ENCODE results near the gene CILP2.

The CILP2 gene, protein sequence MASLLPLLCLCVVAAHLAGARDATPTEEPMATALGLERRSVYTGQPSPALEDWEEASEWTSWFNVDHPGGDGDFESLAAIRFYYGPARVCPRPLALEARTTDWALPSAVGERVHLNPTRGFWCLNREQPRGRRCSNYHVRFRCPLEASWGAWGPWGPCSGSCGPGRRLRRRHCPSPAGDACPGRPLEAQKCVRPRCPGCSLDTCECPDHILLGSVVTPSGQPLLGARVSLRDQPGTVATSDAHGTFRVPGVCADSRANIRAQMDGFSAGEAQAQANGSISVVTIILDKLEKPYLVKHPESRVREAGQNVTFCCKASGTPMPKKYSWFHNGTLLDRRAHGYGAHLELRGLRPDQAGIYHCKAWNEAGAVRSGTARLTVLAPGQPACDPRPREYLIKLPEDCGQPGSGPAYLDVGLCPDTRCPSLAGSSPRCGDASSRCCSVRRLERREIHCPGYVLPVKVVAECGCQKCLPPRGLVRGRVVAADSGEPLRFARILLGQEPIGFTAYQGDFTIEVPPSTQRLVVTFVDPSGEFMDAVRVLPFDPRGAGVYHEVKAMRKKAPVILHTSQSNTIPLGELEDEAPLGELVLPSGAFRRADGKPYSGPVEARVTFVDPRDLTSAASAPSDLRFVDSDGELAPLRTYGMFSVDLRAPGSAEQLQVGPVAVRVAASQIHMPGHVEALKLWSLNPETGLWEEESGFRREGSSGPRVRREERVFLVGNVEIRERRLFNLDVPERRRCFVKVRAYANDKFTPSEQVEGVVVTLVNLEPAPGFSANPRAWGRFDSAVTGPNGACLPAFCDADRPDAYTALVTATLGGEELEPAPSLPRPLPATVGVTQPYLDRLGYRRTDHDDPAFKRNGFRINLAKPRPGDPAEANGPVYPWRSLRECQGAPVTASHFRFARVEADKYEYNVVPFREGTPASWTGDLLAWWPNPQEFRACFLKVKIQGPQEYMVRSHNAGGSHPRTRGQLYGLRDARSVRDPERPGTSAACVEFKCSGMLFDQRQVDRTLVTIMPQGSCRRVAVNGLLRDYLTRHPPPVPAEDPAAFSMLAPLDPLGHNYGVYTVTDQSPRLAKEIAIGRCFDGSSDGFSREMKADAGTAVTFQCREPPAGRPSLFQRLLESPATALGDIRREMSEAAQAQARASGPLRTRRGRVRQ

DNA sequence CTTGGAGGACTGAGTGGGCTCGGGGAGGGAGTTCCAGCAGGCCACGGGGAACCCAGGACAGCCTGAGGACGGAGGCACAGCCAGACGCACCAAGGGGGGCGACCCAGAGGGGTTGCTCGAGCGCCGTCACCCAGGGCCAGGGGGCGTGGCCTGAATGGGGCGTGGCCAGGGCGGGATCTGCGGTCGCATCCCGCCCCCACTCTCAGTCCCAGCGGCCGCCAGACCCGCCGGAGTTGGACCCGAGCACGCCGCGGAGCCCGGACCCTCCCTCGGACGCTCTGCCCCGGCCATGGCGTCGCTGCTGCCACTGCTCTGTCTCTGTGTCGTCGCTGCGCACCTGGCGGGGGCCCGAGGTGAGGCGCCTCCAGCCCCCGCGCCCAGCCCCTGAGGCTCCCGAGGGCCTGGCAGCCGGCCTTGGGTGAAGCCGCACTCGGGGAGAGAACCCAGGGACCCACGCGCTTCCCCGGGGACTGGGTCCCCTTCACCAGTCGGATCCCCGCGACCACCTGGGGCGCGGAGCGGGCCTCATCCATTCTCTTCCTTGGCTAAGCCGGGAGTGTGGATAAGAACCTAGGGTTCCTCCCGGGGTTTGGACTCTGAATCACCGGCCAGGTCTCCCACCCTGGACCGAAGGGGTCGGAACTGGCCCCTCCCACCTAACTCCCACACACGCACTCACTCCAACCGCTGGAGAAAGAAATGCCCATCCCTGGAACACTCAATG, at the start of gene CILP2:
Gene CILP2 (plus strand): TSS at position 205 of the 724 bp plus-strand sequence. CDS start 85 bp downstream, at position 290.
- DNase-seq (ENCODE audit: low spot score): peak; percentile 78

DNA sequence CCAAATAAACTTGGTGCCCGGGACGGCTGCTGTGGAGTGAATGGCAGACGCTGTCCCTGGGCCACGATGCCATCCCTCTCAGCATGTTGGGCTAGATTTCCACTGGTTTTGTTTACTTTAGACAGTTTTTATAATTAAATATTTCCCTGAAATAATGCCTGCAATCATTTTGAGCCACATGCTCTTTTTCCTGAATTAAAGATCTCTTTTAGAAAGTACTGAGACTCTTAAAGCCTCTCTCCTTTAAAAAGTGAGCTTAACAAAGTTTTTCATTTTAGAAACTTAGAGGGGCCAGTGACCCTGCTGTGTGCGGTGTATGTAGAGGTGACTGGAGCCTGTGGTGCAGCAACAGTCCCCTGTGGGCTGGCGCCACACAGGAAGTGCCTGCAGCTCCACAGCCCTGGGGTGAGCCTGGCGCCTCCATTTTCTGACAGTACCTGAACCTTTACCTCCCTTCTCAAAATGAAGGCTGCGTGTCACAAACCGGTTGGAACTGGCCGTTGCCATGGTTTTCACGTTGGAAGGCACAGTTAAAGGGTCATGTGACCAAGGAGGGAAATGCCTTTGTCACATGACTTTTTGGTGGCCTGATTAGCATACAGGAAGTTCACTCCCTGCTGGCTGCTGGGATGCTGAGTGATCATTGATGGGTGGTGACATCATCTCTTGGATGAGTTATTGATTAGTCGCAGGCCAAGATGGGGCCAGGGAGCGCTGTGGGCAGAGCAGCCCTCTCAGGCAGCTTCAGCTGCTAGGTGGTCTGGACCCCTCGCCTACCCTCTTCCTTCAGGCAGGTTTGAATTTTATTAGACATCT, 49.0 kb upstream of the CILP2 start:
- no peak for DNase-seq (ENCODE audit: low spot score)

DNA sequence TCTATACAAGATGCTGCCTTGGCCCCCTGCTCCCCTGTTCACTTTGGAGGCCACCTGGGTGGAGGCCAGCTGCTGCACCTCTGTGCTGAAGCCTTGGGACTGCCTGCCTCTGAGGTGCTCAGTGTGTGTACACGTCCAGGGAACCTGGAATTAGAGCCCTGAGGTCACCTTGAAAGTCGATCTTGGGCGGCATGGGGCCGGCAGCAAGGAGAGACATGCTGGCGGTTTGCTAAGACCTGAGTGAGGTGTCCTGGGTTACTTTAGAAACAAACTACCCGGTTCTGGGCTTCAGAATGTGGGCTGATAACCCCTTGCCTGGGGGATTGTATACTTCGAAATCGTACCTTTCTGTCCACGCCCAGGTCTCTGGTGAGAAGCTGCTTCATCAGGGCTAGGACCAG, 48.3 kb upstream of the CILP2 start:
- no peak for DNase-seq (ENCODE audit: low spot score)

DNA sequence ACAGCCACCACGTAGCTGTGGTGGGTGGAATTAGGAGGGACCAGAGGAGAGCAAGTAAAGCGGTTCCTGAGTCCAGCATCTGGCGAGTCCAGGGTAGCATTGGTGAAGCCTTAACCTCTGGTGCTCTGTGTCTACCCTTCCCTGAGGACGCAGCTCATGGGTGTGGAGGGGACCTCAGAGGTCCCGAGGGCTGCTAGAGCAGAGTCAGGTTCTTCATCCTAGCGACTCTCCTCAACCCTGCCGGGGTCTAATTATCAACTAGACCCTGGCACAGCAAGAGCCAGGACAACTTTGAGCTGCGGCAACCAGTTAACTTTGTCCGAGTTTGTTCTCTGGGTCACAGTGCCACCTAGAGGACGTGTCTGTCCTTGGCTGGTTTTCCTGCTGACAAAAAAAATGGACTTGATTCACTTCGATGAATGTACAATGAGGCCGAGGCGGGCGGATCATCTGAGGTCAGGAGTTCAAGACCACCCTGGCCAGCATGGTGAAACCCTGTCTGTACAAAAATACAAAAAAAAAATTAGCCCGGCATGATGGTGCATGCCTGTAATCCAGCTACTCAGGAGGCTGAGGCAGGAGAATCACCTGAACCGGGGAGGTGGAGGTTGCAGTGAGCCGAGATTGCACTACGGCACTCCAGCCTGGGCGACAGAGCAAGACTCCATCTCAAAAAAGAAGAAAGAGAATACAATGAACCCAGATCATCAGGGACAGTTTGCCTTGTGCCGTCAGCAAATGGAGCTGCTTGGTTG, 47.7 kb upstream of the CILP2 start:
- DNase-seq (ENCODE audit: low spot score): peak; percentile 98

DNA sequence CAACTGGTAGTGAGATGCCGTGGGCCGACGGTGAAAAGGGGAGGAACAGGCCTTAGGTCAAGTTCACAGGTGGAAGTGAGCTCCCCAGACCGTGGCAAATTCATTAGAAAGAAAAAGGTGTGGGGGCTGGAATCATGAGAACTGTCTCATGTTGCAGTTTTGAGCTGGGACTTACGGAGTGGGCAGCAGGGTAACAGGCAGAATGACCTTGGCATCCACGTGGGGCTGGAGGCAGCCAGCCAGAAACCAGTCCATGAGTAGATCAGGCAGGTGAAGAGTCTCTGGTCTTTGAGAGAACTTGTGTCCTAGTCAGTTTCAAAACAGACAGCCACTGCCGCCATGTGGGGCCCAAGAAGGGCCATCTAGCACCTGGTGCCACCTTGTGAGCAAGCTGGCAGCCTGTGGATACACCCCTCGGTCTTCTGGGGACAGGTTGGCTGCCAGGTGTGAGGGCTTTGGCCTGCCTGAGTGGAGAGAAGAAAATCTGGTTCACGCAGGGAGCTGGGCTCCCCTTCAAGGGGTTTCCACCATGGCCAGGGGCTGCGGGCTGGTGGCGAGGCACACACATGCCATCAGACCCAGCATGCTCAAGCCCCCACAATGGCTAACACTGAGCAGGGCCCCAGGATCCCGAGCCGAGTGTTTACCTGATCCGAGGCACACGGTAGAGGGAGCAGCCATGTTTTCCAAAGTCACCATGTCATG, 46.6 kb upstream of the CILP2 start:
- DNase-seq (ENCODE audit: low spot score): no peak

DNA sequence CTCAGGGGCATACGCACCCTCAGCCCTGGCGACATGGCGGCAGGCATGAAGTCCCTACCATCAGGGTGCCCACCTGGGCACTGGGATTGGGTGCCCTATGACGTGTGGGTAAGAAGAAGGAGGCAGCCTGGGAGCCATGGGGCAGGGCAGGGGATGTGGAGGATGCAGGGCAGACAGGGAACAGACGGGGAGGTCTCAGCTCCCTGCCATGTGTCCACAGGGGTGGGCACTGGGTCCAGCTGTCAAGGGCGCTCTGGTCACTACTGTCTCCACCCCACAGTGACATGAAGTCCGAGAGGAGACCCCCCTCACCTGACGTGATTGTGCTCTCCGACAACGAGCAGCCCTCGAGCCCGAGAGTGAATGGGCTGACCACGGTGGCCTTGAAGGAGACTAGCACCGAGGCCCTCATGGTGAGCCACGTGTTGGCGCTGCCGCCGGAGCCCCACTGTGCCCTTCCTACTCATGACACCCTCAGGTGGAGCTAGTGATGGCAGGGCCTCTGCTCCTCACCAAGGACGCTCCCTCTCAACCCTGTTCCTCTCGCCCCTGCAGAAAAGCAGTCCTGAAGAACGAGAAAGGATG, 45.9 kb upstream of the CILP2 start:
- DNase-seq (ENCODE audit: low spot score): no peak

DNA sequence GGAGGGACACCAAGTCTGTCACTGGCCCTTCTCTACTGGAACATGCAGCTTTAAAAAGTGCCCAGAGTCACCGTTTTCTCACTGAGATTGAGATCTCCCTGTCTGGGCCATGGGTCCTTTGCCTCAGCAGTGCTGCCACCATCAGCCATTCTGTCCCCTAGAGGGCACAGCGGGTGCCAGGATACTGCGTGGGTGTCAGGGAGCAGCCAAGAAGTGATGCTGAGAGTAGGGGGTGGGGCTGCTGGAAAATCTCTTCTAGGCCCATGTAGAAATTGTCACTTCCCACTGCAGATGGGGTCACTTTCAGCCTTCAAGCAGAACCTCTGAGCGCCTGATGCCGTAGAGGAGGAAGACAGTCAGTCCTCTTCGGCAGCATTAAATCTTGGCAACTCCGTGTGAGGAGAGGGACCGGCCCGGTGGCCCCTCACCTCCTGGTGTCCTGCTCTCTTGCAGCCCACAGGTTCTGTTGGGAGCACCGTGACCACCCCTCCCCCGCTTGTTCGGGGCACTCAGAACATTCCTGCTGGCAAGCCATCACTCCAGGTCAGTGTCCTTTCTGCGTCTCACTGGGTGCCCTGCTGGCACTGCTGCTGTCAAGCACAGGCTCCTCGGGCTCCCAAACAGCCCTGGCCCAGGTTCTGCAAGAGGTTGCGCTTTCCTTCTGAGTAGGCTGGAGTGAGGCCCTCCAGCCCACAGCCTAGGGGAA, 44.1 kb upstream of the CILP2 start:
- no peak for DNase-seq (ENCODE audit: low spot score)

DNA sequence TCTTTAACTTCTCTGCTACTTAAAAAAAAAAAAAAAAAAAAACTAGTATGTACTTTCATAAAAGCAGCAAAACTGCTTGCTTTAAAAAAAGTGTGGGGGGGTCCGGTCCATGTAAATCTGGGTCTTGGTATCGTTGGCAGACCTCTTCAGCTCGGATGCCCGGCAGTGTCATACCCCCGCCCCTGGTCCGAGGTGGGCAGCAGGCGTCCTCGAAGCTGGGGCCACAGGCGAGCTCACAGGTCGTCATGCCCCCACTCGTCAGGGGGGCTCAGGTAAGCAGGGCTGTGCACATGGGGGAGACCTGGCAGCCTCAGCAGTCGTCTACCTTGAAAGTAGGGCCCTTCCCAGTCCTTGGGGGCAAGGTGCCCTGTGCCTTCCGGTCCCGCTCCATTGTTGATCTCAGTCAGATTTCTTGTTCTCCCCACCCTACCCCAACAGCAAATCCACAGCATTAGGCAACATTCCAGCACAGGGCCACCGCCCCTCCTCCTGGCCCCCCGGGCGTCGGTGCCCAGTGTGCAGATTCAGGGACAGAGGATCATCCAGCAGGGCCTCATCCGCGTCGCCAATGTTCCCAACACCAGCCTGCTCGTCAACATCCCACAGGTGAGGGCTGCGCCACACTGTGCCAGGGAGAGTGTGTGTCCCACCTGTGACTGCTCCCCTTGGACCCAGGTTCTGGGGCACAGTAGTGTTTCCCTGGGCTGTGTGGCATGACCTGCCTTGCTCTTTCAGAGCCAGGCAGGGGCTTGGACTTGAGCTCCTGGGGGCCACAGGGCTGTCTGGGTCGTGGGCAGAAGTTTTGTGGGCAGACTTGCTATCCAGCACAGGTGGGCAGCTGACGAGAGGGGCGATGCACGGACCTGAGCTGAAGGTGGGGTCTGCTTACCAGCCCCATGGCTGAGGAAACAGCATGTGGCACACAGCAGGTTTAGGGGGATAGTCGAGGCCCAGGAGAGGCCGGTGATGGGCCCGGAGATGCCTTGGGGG, 42.2 kb upstream of the CILP2 start:
- no peak for DNase-seq (ENCODE audit: low spot score)

DNA sequence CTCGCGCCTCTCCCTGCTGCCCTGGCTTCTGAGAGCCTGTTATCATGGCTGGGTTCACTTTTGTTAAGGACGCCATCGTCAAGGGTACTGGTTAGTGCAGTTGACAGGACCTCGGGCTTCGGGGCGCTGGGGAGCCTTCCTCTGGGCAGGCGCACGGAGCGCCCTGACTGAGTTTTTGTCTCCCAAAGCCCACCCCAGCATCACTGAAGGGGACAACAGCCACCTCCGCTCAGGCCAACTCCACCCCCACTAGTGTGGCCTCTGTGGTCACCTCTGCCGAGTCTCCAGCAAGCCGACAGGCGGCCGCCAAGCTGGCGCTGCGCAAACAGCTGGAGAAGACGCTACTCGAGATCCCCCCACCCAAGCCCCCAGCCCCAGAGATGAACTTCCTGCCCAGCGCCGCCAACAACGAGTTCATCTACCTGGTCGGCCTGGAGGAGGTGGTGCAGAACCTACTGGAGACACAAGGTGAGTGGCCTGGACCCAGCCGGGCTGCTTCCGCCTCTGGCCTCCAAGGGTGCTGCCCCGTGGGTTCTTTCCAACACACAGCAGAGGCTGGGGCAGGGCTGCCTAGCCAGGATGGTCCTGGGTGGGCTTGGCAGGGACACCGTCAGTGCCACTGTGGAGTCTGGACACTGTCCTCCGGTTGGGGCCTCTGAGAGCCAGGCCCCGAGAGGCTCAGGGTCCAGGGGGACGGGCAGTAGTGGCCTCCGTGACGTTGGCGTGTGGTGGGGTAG, 39.6 kb upstream of the CILP2 start:
- no peak for DNase-seq (ENCODE audit: low spot score)

DNA sequence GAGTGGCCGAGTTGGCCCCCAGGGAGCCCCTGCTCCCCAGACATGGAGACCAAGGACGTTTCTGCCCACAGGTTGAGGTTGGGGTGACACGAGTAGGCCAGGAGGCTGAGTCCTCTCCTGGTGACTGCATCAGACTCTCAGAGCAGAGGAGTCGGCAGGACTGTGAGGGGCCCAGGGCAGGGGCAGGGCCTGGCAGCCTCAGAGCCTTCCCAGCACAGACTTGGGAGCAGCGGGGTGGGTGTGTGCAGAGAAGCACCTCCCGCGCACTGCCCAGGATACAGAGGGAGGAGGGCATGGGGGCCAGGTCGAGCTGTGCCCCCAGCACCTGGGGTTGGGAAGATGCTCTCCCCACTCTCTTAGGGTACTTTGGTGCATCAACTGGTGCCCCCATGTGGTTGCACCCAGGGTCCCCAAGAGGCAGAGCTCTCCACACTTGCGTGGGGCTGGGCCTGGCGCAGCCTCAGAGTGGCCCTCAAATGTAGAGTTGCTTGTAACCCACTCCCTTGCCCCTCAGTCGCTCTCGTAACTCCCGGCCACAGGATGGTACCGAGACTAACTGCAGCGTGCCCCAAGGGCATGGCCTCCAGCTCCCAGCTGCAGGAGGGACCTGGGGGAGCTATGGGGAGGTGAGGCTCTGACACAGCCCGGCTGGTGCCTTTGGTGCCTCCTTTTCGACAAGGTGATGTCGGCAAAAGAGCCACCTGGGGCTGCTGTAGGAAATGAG, 38.6 kb upstream of the CILP2 start:
- no peak for DNase-seq (ENCODE audit: low spot score)

DNA sequence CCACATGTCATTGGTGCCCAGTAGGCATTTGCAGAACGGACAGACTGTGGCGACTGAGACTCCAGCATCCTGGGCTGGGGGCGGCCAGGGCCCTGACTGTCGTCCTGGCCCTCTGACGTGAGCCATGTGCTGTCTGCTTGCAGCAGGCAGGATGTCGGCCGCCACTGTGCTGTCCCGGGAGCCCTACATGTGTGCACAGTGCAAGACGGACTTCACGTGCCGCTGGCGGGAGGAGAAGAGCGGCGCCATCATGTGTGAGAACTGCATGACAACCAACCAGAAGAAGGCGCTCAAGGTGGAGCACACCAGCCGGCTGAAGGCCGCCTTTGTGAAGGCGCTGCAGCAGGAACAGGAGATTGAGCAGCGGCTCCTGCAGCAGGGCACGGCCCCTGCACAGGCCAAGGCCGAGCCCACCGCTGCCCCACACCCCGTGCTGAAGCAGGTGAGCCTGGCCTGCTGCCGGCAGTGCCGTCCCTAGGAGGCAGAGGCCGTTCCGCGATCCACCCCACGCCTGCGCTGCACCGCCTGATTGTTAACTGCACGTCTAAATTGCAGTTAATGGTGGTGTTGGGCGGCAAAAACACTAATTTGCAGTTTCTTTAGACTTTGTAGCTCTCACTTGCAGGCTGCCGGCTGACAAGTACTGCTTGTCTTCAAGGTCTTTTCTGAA, 37.0 kb upstream of the CILP2 start:
- no peak for DNase-seq (ENCODE audit: low spot score)

DNA sequence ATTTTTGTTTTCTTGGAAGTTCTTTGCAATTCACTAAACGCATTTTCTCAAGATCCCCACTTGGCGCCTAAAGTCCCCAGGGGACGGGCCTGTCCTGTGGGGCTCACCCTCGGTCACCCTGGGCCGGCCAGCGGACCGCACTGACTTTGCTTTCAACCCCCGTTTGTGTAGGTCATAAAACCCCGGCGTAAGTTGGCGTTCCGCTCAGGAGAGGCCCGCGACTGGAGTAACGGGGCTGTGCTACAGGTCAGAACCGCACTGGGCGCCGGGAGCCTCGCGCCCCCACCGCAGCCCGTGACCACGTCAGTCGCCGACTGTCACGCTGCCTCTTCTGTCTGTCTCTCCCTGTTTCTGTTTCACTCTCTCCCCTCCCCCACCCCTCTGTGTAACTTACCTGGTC, 36.3 kb upstream of the CILP2 start:
- no peak for DNase-seq (ENCODE audit: low spot score)

DNA sequence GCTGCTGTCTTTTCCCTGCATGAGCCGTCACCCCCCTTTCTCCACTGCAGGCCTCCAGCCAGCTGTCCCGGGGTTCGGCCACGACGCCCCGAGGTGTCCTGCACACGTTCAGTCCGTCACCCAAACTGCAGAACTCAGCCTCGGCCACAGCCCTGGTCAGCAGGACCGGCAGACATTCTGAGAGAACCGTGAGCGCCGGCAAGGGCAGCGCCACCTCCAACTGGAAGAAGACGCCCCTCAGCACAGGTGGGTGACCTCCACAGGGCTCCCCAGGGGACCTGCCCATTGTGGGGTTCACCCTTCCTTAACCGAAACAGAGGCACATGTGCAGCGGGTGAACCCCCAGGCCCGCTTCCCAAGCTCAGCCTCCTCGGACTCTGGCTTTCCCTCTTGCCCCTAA, 35.8 kb upstream of the CILP2 start:
- DNase-seq (ENCODE audit: low spot score): no peak

DNA sequence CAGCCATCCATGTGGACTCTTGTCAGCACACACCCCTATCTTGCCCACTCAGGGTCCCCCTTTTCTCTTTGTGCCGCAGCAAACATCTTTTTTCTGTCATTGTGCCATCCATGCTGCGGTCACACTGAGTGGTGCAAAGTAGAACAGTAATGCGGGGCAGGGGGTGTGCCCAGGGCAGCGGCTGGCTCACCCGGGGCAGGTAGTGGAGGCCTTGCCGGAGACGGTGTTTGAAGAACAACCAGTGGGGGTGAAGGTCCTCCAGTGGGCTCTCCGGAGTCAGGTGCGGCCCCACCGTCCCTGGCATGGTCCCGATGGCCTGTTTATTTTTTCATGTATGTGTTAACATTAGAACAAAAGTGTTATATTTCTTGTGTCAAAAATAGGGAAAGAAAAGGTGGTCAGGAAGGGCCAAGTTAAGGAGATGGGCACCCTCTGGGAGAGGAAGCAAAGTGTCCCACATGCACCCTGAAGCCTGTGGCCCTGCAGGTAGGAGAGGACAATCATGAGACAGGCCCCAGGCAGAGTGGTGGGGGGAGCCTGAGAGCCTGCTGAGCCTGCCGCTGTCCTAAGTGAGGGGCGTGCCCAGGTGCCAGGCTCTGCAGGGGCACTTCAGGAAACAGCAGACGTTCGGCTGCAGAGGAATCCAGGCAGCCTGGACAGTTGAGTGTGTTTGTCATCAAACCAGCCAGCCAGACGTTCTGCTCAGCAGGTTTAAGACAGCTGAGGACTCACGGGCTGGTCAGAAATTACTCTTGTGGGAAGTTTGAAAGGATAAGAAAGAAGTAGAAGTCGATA, 35.1 kb upstream of the CILP2 start:
- no peak for DNase-seq (ENCODE audit: low spot score)
